RPMI8226 (cell line): ENCODE measurements around the gene KDM3B.
"Not testable (repeated sequence)": the region's sequence is repeated elsewhere in the genome, so short reads cannot be mapped to it uniquely, and the experiment has no call there.

Experiments
- DNase-seq: peaks from one replicate; pipeline ENCODE4 v3.0.0-alpha.2; 2015

The KDM3B gene, protein sequence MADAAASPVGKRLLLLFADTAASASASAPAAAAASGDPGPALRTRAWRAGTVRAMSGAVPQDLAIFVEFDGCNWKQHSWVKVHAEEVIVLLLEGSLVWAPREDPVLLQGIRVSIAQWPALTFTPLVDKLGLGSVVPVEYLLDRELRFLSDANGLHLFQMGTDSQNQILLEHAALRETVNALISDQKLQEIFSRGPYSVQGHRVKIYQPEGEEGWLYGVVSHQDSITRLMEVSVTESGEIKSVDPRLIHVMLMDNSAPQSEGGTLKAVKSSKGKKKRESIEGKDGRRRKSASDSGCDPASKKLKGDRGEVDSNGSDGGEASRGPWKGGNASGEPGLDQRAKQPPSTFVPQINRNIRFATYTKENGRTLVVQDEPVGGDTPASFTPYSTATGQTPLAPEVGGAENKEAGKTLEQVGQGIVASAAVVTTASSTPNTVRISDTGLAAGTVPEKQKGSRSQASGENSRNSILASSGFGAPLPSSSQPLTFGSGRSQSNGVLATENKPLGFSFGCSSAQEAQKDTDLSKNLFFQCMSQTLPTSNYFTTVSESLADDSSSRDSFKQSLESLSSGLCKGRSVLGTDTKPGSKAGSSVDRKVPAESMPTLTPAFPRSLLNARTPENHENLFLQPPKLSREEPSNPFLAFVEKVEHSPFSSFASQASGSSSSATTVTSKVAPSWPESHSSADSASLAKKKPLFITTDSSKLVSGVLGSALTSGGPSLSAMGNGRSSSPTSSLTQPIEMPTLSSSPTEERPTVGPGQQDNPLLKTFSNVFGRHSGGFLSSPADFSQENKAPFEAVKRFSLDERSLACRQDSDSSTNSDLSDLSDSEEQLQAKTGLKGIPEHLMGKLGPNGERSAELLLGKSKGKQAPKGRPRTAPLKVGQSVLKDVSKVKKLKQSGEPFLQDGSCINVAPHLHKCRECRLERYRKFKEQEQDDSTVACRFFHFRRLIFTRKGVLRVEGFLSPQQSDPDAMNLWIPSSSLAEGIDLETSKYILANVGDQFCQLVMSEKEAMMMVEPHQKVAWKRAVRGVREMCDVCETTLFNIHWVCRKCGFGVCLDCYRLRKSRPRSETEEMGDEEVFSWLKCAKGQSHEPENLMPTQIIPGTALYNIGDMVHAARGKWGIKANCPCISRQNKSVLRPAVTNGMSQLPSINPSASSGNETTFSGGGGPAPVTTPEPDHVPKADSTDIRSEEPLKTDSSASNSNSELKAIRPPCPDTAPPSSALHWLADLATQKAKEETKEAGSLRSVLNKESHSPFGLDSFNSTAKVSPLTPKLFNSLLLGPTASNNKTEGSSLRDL (N-terminal part only)

DNA sequence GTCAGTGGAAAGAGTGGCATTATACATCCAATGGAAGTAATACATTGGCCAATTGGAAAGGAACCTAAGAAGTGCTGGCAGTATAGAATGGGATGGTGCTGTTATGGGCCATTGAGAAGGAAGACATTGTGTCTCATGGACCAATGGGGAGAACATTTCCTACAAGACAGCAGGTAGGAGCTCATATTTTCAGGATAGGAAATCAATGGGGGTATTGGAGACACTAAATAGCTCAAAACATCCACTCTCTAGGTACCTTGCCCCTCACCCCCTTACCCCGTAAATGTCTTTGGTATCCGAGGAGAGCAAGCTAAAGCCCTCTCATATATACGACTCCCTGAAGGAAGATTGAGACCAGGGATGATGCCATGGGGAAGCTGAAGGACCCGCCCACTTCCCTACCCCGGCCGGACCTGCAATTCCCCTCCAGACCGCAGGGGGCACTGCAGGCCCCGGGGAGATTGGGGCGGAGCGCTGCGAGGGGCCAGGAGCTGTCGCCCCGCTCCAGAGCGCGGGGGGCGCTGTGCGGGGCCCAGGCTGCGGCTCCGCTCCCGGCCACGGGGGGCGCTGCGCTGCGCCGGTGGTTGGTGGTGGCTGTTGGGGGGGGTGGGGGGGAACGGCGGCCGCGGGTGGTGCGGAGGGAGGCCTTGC lies at the start of gene KDM3B:
KDM3B (plus strand) TSS at position 615 of the 651 bp plus-strand sequence. CDS start 111 bp downstream, outside the sequence.
- peak; percentile 91 for DNase-seq

DNA sequence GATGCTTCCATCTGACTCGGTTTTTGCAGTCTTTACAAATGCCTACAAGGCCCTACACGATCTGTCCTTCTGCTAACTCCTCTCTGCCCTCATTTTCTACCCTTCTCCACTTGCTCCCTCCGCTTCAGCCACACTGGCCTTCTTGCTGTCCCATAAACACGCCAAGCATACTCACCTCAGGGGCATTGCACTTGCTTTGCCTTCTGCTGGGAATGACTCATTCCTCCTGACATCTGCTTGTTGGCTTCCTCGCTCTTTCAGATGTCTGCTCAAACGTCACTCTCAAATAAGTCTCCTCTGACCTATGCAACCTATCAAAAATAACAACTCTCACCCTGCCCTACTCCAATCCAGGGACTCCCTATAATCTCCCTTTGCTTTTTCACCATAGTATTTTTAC lies 49.1 kb upstream of the KDM3B start:
- DNase-seq, result no peak

DNA sequence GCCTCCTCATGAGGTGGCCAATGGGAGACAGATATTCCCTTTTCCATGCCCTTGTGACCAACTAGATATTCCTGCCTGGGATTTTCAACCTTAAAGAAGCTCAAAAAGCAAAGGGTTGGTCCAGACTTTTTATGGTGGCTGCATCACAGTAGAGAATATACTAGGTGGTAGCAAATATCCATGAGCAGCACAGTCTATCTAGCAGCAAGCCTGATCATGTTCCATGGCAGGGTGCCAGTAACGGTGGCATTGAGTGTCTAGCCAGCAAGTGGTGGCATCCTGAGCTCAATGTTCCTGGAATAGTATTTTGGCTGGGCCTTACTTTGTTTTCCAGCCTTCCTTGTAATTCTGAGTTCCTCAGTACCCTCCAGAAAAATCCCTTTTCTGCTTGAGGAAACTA lies 46.7 kb upstream of the KDM3B start:
- DNase-seq, result peak; percentile 30

DNA sequence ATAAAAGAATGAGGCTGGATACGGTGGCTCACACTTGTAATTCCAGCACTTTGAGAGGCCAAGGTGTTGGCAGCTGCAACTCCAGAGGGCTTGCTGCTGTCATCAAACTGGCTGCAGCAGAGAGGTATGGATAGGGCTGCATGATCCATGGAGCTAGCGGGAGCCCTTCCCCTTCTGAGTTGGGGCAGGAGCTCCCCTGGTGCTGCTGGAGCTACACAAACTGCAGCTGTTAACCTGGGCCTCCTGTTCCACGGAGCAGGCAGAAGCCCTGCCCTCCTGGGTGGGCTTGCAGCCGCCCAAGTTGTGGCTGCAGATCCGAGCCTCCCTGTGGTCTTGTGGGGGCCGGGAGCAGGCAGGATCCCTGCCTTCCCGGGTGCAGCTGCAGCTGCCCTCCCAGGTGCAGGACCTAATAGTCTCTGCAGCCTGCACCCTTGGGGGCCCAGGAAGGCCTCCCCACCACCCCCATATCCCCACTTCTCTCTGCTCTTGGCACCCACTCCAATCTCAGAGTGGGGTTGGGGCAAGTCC lies 36.7 kb upstream of the KDM3B start:
- no peak for DNase-seq

DNA sequence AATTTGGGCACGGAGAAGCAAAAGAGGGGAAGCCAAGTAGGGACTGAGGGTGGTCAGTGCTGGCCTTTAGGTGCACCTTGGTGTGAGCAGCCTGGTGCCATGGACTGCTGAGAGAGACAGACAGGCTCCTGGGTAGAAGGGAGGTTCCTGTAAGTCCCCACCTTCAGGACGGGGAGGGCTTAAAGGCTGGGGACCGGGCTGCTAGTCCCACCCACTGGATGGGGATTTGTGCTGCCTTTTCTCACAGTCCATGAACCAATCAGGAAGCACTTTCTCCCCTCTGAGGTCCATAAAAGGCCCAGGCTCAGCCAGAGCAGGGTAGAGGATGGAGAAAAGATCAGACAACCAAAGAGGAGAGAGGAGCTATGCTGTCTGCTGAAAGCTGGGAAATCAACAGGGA lies 36.1 kb upstream of the KDM3B start:
- no peak for DNase-seq

DNA sequence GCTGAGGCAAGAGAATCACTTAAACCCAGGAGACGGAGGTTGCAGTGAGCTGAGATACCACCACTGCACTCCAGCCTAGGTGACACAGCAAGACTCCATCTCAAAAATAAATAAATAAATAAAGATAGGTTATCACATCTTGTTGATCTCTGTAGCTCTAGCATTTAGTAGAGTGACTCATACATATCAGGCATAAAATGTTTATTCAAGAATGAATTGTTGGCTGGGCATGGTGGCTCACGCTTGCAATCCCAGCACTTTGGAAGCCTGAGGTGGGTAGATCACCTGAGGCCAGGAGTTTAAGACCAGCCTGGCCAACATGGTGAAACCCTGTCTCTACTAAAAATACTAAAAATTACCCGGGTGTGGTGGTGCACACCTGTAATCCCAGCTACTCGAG lies 34.3 kb upstream of the KDM3B start:
- not testable (repeated sequence) for DNase-seq

DNA sequence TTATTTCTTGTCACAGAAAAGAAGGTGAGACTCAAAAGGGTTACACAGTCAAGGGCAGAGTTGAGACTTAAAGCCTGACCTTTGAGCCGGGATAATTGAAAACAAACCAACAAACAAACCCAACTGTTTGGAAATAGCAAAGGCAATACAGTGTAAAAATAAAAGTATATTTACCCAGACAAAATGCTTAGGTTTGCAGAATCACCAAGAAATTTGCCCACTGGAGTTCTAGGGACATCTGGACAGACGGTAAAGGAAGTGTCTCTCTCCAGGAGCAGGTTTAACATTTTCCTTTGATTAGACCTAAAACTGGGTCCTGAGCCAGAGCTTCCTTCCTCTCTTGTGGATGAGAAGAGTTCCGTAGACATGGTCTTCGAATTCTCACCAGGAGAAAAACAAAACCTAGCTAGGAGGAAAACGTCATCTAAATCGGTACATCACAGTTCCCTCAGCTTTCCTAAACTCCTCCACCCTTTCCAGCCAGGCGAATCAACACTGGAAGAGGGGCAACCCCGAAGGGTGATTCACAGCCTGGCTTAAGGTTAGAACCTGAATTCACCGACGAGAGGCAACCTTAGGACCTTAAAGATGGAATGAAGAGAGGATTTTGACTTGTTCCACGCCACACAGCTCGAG lies 21.6 kb upstream of the KDM3B start:
- DNase-seq, result no peak

DNA sequence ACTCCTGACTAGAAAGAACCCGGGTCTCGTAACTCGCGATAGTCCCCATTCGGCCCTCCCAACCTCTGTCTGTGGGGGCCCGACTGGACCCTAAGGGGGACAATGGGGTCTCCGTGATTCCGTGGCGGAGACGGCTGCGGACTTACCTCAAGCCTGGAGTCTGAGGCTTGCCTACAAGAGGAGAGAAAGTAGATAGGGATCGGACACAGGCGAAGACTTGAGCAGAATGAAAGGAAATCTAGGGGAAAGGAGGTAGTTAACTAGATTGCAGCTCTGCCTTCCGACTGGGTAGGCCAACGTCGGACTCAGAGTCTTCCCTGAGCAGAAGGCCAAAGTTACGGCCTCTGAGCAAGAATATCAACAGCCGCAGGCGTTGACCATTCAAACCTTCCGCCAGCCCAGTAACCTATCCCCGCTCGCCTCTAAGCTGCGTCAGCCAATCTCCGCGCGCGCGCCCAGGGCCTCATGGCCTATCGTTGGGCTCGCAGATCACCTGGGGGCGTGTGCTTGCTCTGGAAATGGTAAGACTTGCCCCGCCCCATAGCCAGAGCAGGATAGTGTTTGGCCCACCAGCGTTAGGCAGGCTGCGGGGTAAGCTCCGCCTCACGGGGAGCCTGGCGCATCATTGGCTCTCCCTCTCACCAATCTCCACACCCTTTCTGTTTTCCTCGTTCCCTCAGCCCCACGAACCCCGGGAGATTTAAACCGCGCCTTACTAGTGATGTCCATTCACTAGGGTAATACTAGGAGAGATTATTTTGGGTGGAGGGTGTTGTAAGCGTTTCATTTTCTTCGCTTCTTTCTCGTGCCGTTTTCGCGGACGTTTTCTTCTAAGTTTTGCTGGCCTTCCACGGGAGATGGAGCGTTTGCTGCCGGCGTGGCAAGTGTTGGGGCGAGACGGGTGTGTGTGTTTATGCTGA lies 20.8 kb upstream of the KDM3B start, which contains the start of gene CDC25C:
CDC25C (minus strand) TSS at position 356 of the 920 bp plus-strand sequence. CDS start 624 bp downstream, outside the sequence.
- peak; percentile 99 for DNase-seq

DNA sequence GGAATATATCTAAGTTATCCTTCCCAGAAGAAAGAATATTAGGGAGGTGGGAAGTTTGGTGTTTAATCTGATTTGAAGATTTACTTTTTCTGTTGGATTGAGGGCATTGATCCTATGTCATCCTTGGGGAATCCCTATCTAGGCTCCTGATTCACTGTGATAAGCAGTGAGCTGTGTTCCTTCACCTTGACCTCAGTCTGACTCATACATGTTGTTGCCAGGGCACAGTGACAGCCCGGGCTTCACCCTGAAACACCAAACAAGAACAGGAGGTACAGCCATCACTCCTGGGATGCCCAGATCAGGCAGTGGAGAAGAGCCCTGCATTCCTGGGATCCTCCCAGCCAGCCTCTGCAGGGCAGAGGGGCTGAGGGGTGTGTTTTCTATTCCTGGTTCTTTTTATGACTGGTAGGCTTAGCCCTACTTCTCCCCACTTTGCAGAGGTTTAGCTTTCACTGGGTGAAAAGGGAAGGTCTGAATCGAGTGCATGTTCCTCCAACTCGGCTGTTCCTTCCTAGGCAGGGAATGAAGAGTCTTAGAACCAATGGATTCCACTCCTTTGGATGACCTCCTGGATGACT lies 17.5 kb upstream of the KDM3B start:
- no peak for DNase-seq

DNA sequence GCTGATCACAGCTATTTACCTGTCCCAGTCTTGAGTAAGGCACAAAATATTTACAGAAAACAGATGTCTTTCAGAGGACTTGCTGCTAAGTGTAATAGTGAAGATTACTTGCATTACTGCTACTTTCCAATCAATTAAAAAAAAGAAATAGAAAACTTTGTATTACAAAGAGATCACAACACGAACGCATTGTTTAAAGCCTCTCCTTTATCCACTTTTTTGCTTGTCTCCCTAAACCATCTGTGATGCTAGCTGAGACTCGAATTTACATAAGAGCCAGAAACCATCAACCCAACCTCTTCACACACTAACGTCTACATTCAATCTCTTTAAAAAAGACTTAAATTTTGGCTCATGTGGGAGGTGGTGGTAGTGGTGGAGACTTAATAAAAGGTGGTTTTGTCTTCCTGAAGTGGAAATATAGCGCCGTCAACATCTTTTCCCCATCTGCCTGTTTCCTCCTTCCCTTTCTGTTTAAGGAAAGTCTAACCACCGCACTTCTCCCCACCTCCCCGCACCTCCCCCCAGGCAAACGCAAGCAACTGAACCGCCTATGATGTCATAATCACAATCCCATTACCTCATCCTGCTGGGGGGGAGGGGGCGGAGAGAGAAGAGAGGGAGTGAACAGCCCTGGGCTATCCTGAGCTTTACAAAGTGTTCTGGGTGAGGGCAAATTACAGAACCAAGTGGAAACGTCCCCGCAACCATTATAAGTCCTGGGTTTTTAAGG lies 15.4 kb upstream of the KDM3B start:
- DNase-seq, result peak; percentile 77

DNA sequence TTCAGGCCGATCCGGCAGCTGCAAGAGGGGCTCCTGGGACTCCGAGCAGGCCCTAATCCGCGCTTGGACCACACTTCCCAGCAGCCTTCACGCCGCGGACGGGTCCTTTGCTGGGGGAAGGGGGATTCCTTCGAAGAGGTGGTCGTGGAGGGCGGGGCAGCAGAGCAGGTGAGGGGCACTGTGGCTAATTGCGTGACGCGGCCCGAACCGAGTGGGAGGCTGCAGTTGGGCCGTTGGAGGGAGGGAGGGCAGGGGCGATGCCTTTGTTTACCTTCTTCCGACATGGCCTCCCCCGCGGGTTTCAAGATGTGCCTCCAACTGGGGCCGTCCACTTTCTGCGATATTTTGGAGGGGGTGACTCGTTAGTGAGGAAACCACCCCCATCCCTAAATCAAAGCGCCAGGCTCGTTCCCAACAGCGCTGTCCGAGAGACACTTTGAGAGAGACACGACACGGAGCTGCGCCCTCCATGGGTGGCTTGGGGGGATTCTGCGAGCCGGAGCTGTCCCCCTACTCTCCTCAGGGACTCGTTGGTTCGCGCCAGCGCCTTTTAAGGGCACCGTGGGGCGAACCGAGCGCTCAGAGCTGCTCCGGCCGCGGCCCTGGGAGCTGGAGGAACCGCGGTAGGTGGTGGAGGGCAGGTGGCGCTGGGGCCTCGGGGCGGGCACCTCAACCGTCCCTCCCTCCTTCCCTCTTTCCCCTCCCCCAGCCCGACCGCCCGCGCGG lies 14.6 kb upstream of the KDM3B start, which contains the start of gene FAM53C:
FAM53C (plus strand) TSS at position 582 of the 726 bp plus-strand sequence. CDS start 3,070 bp downstream, outside the sequence.
- peak; percentile 97 for DNase-seq

DNA sequence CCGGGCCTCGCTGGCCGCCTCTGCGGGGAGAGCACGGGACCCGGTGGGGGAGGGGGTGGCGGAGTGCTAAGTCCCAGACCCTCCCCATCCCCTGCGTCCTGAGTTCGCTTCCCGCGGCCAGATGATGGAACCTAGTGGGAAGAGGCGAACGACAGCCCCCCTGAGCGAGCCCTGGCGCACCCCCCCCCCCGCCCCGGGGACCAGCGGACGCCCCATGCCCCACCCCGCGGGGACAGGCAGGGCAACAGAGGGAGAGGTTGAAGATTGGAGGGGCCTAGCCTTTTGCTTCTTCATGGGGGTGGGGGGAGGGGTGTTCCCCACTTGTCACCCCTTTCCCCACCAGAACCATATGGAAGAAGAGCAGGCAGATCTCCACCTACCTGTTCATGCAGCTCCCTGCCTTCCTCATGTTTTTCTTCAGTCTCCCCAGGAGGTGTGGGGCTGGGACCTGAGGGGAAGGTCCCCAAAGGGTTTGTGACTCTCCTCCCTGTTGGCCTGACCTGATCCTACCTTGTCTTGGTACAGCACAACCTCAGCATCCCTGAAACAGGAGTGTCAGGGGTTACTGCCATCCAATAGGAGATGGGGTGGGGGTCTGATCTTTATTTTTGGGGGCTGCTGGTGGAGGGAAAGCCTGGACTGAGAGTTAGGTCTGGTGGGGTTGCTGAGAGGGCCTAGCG lies 13.9 kb upstream of the KDM3B start:
- DNase-seq, result peak; percentile 26

DNA sequence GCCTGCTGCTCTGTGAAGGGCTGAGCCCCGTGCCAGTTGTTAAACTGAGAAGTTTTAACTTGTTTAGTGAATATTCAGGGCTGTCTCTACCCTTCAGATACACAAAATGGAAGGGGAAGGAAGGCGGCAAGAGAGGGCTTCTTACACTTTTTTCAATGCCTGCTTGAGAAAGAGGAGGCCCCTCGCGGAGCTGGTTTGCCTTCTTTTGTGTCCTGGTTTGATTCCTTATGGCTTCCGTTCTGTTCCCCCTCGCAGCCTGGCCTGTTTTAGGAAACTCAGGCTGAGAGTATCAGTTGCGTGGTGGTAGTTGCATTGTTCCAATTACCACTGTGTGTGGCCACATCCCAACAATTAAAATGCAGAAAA lies 13.4 kb upstream of the KDM3B start:
- peak; percentile 8 for DNase-seq

DNA sequence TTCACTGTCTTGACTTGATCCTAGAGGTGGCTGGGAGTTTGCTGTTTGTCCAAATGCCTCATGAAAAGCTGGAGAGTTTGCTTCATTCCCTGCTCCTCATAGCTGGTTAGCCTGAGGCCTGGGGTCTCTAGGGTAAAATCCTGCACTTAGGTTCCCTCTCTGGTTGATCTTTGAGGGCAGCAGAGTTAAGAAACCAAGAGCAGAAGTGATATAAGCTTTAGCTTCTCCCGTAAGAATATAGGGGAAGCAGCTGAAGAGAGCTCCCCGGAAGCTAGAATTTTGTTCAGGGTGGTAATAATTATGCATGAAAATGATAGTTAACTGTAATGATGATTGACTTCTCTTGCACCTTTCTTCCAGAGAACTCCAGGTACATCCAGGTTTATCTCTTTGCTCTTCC lies 13.0 kb upstream of the KDM3B start:
- DNase-seq, result no peak

DNA sequence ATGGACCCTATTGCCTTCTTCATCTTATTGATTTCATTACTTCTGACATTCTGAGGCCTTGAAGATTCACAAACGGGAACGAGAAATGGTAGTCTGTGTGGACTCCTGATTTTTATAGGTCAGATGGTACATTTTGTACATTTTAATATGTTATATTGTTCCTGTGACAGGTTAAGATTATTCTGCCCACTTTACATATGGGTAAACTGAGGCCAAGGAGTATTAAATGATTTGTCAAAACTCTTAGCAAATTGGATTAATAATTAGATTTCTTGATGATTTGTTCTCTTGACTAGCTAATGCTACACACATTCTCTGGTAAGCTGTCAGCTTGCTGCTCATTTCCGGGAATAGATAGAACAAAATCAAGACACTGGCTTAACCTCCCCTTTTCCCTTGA lies 12.5 kb upstream of the KDM3B start:
- no peak for DNase-seq

DNA sequence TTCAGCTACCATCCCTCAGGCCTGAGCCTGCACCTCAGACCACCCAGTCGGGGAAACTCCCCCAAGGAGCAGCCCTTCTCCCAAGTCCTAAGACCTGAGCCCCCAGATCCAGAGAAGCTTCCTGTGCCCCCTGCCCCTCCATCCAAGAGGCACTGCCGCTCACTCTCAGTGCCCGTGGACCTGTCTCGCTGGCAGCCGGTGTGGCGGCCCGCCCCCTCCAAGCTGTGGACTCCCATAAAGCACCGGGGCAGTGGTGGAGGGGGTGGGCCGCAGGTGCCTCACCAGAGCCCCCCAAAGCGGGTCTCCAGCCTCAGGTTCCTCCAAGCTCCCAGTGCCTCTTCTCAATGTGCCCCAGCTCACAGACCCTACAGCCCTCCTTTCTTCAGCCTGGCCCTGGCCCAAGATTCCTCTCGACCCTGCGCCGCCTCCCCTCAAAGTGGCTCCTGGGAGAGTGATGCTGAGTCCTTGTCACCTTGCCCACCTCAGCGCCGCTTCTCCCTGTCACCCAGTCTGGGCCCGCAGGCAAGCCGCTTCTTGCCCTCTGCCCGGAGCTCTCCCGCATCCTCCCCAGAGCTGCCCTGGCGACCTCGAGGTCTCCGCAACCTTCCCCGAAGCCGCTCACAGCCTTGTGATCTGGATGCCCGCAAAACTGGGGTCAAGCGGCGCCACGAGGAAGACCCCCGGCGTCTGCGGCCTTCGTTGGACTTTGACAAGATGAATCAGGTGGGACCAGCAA lies 7.4 kb upstream of the KDM3B start:
- DNase-seq, result no peak

DNA sequence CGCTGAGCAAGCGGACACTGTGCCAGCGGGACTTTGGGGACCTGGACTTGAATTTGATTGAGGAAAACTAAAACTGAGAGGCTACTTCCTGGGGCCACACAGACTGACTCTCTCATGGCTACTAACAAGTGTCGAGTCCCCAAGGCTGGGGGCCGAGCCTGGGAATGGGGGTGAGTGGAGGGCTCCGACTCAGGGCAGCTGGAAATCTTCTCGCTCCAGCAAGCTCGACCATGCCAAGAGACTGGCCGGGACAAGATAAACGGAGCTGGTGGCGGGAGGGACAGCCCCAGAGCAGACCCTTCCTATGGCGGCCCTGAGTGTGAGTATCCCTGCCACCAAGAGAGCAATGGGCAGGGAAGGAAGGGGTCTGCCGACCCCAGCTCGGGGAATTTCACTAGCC lies 5.6 kb upstream of the KDM3B start:
- DNase-seq, result no peak
